GM21367 (cell line): ENCODE measurements around the gene LRP1.
A peak's percentile ranks its signal among the peaks of the same experiment; 100 is the strongest.

Experiments
- ATAC-seq: cut with Tn5 transposase; IDR thresholded peaks from one replicate; pipeline ENCODE4 v1.9.1; 2021; ENCODE audit not compliant: unreplicated experiment

LRP1 gene

DNA sequence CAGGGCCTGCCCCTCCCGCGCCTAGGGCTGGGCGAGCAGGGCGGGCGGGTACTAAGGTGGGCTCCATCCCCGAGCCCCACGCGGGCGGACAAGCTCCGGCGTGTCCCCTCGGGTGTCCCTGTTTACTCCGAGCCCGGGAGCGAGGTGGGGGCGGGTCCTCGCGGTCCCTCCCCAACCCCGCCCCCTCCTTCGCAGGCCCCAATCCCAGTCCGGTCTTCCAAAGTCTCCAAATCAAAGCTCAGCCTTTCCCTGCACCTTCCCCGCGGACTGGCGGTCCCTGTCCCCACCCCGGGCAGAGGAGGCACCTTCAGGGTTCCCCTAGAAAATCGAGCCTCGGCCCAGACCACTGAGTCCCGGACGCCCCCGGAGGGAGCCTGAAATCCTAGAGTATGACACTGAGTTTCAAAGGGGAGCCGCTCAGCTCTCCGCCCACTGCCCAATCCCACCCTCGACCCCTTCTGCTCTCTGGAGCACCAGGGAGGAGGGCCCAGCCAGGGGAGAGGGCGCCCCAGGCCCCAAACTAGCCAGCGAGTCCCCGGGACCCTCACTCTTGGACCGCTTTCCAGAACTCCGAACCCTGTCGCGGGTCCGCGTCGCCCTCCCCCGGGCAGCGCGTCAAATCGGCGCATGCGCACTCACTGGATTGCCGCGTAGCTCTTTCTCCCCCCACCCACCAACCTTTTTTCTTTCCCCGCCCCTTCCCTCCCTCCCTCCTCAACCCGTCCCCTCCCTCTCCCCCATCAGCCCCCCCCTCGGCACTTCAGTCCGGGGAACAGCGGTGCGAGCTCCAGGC is at the start of gene LRP1:
Gene LRP1, plus strand, starts transcription at position 758 of the 793 bp plus-strand sequence. CDS start 482 bp downstream, outside the sequence.
- no peak for ATAC-seq

DNA sequence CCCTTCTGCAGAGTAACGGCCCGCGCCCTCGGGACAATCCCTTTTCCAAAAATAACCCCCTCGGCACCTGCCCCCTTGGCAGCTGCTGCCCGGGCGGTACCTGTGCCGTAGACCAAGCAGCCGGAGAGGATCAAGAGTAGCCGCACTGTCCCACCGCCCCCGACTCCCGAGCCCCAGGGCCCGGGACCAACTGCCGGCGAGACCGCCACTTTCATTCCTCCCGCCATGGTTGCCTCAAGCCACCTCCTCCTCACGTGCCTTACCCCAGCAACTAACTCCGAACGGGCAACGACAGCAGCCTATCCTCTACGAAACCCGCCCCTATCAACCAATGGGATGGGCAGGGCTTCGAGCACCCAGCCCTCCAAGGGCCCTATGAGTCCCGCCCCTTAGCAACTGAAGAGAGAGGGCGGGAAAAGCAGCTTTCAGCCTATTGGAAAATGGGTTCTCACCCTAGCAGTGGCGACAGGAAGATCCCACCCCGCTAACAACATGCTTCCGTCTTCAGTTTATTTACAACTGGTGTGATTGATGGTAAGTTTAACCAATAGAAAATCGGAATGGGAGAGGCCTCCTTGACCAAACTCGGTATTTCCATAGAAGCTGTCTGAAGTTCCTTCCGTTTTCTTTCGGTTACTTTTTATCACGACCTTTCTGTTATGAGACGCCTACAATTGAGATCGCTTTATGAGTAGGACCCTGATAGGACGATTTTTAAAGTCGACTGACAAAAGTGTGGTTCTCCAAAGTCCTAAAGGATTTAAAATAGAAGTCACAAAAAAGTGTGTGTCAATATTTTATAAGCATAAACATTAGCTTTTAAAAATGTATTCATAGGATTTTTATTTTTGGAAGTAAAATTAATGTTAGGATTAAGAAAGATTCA is 49.5 kb upstream of the LRP1 start, which contains the start of gene NEMP1:
Gene NEMP1, minus strand, starts transcription at position 273 of the 886 bp plus-strand sequence. Its CDS starts 46 bp downstream, at position 227.
- ATAC-seq: peak; percentile 91

DNA sequence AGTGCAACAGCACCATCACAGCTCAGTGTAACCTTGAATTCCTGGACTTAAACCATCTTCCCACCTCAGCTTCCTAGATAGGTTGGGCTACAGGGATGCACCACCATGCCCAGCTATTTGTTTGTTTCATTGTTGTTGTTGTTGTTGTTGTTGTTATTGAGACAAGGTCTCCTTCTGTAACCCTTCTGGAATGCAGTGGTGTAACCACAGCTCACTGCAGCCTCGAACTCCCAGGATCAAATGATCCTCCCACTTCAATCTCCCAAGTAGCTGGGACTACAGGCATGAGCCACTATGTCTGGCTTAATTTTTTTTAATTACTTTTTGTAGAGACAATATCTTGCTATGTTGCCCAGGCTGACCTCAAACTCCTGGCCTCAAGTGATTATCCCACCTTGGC is 48.5 kb upstream of the LRP1 start:
- ATAC-seq: no peak

DNA sequence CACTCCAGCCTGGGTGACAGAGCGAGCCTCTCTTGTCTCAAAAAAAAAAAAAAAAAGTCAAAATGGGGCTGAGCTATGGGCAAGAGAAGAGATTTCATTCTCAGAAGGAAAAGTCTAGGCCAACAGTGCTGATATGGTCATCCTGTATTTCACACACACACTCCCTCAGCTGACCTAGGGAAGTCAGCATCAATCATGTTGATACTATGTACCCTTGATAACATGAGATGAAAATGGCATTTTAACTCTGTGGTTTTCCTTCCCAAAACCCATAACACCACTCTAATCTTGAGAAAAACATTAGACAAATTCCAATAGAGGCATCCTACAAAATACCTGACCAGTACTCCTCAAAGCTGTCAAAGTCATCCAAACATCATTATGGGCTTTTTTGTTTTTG is 47.4 kb upstream of the LRP1 start:
- ATAC-seq: no peak

DNA sequence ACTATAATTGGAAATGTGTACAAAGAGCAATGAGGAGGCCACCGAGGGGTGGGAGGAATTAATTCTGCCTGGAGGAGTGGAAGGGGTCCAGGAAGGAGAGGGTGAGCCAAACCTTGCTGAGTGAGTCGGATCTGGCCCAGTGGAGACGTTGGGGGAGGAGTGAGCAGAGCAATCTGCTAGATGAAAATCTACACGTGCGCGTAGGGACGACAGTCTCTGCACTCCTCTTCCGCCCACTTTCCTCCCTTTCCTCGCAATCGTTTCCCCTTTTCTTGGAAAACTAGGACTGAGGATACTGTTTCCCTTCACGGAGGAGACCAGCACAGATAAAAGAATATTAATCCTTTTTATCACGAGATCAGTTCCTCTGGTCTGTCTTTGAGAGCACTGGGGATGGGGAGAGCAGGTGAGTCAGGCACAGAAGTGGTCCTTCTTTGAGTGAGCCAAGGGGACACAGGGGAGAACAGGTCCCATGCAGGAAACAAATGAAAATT is 42.2 kb upstream of the LRP1 start:
- no peak for ATAC-seq

DNA sequence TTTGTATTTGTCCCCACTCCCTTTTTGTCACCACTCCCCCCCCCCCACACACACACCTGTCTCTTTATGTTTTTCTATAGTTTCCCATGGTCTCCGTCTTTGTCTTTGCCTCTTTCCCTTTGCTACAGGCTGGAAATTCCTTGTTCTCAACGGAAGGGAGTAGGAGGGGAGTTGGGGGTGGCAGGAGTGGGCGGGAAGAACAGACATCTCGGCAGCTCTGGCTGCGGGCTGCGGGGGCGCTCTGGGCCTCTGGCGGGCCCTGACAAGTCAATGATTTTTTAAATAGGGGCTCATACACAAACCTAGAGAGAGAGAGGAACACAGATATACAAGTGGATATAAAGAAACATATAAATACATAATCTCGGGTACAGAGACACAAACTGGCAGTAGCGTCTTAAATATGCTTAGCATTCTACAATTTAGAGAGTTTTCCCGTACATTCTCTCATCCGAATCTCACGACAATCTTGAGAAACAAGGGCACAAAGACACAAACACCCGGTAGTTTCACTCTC is 41.7 kb upstream of the LRP1 start:
- no peak for ATAC-seq

DNA sequence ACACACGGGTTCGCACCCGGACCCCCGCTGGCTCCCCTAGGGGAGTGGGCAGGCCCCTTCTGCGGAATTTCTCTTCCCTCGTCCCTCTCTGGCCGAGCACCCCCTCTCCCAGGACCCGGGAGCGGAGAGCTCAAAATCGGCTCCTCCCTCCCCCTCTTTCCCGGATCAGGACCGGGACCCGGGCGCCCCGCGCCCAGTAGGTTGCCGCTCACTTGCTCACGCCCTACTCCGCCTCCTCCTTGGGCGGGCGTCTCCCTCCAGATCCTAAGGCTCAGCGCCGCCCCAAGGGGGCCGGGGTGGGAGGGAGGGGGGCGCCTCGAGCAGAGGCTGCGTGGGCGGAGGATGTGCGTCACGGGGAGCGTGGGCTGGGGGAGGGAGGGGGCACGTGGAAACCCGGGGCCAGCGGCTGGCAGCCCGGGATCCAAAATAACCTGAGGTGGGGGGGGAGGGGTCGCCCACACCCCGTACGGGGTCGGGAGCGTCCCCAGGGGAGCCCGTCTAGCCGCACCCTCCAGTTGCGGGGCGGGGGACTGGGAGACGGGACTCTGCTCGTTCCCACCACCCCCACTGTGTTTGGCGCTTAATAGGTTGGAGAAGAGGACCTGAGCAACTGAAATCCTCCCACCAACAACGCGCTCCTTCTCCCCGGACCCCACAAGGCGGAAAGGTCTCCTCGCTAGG is 41.1 kb upstream of the LRP1 start:
- ATAC-seq: peak; percentile 29

DNA sequence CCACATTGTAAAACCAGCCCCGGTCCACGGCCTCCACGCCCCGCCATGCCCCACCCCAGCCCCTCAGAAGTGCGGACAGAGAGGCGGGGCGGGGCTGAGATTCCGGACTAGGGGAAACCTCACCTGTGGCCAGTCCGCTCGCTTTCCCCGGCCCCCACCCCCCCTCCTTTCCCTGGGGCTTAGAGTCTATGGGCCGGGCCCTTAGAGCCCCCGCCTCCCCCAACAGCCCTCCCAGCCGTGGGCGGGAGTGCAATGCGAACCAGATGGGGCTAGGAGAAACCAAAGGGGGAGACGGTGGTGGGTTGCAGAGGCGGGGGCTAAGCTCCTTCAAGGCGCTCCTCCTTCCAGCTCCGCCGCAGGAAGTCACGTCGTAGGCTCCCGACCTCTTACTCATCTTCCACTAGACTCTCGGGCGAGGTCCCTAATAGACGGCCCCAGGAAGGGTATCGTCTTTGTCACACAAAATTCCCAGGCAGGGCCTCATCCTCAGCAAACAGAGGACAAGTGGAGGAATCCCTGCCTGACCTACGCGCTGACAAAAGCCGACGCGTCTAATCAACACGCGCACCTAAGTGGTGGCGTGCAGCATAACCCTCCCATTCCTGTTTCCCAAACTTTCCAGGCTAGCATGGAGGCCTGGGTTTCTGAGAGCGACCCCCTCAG is 40.5 kb upstream of the LRP1 start:
- peak; percentile 32 for ATAC-seq

DNA sequence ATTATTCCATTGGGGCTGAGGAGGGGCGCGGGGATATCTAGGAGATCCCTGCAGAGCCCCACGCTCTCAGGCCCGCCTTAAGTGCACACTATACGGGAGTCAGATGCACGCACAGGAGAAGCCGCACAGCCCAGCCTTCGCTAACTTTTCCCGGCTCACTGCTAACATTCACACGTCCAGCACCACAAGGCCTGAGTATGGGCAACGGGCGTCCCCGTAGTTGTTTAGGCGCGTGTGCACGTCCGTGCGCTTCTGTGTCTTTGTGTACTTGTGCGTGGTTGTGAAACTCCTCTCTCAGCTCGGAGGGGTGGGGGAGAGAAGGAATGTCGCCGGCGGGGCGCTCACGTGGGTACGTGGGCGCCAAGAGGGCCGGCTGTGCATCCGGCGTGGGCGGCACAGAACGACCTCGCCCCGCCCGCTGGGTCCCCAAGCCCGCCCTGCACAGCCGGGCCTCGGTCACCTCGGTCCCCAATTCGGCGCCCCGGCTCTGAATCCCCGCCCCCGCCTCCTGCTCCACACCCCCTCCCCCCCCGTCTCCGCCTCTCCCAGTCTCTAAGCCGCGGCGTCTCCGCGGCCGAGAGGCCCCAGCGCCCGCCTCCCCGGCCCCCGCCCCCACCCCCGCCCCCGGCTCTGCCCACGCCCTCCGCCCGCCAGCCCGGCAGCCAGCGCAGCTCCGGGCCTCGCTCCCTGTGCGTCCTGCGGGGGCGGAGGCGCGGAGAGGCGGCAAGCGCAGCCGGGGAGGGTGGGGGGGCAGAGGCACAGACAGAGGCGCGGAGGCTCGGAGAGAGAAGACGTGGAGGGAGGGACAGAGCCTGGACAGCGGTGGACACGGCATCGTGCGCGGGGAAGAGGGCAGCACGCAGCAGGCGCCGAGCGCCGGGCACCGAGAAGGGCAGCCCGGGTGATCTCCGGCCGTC is 39.7 kb upstream of the LRP1 start, which contains the start of gene NAB2:
Gene NAB2, plus strand, starts transcription at position 761 of the 917 bp plus-strand sequence. CDS start 158 bp downstream, outside the sequence.
- peak; percentile 34 for ATAC-seq

DNA sequence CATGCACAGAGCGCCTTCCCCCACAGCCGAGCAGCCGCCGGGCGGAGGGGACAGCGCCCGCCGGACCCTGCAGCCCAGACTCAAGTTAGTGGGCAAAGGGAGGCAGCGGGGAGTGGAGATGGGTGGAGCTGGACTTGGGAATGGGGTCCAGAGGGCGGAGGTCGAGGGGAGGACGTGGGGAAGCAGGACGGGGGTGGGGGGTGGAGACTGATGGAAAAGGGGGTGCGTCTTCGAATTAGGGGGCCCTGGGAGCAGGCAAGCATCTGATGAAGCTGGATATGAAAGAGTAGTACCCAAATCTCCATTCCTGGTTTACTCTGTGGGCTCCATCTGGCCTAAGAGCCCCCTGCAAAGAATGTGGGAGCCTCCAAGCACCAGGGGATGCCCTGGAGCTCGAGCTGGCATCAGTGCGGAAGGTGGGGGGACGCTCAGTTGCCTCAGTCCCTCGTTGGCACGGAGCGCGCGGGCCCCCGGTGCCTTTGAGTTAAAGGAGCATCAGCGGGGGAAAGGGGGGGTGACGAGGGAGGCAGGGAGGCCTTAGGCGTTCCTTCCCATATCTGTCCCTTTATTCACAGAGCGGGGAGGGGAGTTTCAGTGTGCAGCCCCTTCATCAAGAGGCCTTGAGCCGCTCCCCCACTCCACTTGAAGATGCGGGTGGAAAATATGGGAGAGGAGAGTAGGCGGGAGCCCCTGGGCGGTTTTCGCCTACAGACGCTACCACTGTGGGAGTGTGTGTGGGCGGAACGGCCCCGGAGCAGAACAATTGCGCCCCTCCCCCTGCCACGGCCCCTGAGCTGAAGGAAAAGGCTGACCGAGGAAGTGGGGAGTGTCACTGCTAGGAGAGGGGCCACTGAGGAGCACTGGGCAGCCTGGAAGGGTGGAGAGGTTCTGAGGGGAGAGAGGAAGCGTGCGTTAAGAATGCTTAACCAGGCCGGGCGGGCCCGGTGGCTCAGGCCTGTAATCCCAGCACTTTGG is 38.7 kb upstream of the LRP1 start:
- no peak for ATAC-seq

DNA sequence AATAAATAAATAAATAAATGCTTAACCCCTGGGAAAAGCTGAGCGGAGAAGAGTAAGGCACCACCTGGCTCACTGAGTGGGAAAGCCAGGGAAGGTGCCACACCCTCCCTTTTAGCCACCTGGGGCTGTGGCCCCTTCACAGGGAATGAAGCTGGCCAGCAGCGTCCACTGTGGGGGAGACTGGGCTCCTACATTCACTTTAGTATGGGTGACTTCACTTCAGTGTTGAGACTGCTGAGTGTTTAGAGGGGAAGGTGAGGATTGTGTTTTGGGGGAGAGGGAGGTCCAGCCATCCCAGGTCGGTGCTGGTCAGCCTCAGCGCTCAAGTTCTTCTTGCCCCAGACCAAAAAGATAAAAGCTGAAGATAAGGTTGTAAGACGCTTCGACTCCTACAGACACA is 37.8 kb upstream of the LRP1 start:
- ATAC-seq: no peak

DNA sequence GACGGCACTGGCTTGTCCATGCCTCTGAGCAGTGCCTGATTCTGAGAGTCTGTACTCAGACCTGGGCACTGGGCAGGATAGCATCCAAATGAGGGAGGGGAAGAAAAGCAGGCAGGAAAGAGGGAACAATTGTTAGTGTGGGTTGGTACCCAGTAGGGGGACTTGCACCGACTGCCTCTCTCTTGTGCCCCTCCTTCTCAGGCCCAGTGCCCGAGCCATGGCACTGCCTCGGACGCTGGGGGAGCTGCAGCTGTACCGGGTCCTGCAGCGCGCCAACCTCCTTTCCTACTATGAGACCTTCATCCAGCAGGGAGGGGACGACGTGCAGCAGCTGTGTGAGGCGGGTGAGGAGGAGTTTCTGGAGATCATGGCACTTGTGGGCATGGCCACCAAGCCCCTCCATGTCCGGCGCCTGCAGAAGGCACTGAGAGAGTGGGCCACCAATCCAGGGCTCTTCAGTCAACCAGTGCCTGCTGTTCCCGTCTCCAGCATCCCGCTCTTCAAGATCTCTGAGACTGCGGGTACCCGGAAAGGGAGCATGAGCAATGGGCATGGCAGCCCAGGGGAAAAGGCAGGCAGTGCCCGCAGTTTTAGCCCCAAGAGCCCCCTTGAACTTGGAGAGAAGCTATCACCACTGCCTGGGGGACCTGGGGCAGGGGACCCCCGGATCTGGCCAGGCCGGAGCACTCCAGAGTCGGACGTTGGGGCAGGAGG is 37.2 kb upstream of the LRP1 start:
- no peak for ATAC-seq

DNA sequence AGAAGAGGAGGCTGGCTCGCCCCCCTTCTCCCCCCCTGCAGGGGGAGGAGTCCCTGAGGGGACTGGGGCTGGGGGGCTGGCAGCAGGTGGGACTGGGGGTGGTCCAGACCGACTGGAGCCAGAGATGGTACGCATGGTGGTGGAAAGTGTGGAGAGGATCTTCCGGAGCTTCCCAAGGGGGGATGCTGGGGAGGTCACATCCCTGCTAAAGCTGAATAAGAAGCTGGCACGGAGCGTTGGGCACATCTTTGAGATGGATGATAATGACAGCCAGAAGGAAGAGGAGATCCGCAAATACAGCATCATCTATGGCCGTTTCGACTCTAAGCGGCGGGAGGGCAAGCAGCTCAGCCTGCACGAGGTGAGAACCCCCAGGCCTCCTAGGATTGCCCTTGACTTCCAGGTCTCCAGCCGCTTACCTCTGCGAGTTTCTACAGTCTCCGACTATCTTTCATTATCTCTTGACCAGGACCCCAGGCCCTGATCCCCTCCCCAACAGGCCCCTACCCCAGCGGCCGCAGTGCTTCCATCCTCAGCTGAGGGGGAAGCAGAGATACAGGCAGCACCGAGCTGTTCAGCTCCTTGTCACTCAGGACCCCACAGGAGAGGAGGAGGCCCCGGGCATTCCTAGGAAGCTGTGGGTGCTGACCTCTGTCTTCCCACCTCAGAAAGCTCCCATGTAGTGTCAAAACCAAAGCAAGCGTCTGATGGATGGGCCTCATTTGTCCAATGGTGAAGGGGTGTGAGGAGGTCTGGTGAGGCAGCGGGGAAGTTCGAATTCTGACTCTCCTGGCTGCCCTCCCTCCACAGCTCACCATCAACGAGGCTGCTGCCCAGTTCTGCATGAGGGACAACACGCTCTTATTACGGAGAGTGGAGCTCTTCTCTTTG is 36.4 kb upstream of the LRP1 start:
- ATAC-seq: no peak

DNA sequence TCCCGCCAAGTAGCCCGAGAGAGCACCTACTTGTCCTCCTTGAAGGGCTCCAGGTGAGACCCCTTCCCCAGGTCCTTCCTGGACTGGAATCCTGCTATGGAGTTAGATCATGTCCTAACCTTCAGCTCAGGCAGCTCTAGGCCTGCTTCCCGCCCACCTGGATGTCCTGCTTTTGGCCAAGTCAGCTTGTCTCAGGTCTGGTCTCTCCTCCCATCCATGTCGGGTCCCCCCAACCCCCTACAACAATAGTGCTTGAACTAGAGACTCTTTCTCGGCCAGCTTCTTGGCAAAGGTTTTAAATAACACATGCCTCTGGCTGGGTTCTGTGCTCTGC is 35.8 kb upstream of the LRP1 start:
- ATAC-seq: no peak

DNA sequence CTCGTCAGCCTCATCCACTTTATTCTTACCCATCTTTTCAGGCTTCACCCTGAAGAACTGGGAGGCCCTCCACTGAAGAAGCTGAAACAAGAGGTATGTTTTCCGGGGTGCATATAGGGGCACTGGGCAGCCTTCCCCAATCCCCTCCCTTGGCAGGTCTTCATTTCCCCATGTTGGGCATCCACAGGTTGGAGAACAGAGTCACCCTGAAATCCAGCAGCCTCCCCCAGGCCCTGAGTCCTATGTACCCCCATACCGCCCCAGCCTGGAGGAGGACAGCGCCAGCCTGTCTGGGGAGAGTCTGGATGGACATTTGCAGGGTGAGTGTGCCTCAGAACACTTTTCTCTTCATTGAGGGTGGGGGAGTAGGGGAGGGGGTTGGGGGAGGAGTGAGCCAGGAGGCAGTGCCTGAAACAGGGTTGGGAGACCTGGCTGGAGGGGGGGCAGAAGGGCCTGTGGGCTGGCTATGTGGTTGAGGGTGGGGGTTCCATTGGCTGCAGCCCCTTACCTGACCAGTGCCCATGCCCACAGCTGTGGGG is 35.3 kb upstream of the LRP1 start:
- no peak for ATAC-seq
